CD4-positive, alpha-beta T cell (primary cell): Measurements from ENCODE around the gene TBATA. TPM values are rescaled to one million over a fixed set of nuclear protein-coding genes. Genes with fewer than 3 reads are reported as not detected.
"Not testable (repeated sequence)": the region's sequence is repeated elsewhere in the genome, so short reads cannot be mapped to it uniquely, and the experiment has no call there.

Experiments
- ATAC-seq: fragments of 200-7000 bp; cut with Tn5 transposase; one replicate; pipeline ENCODE4 v1.10.0; 2022; ENCODE audit warnings: mild to moderate bottlenecking; ENCODE audit not compliant: poor library complexity
- CTCF ChIA-PET: fragments of 350-600 bp; sonication (Branson Sonifier 250); formaldehyde crosslinking; loops from one replicate; lab custom pipeline; 2021; ENCODE audit warnings: antibody characterized with exemption, inconsistent platforms; lab: Charles Lee
- POLR2A ChIA-PET: fragments of 350-600 bp; sonication (Branson Sonifier 250); formaldehyde crosslinking; loops from one replicate; lab custom pipeline; 2021; ENCODE audit warnings: antibody characterized with exemption, inconsistent platforms; lab: Charles Lee
- DNase-seq, 14 experiments: peaks; one replicate each; pipeline ENCODE4 v3.0.0-alpha.2; 2013 to 2020; ENCODE audit warnings: mixed read lengths in 2 of 14
- H3K27ac ChIP-seq, 2 donors: one replicate each; pipeline versions ENCODE4 v1.5.1 to v1.7.0; 2013; ENCODE audit warnings: low read length in 2 of 2, low read depth in 1 of 2, mild to moderate bottlenecking in 1 of 2
- H3K27me3 ChIP-seq, 2 experiments: 1 replicate in 1 of 2; 2 replicates in 1 of 2; pipeline versions ENCODE4 v1.6.1 to v1.7.0; 2013; ENCODE audit warnings: low read length in 2 of 2, control low read depth in 1 of 2, mild to moderate bottlenecking in 1 of 2, moderate library complexity in 1 of 2; ENCODE audit not compliant: insufficient read depth in 2 of 2, control insufficient read depth in 1 of 2
- H3K36me3 ChIP-seq: one replicate; pipeline ENCODE4 v1.6.1; 2013; ENCODE audit warnings: low read length, control low read depth; ENCODE audit not compliant: insufficient read depth
- H3K4me1 ChIP-seq: one replicate; pipeline ENCODE4 v1.6.1; 2013; ENCODE audit warnings: low read length, control low read depth; ENCODE audit not compliant: insufficient read depth
- H3K4me3 ChIP-seq: one replicate; pipeline ENCODE4 v1.5.1; 2013; ENCODE audit warnings: mild to moderate bottlenecking, low read length, moderate library complexity
- H3K9me3 ChIP-seq, 2 experiments: 1 replicate in 1 of 2; 2 replicates in 1 of 2; pipeline versions ENCODE4 v1.6.1 to v1.7.0; 2013; ENCODE audit warnings: low read length in 2 of 2, mild to moderate bottlenecking in 2 of 2, control low read depth in 1 of 2, moderate library complexity in 1 of 2; ENCODE audit not compliant: control insufficient read depth in 1 of 2, insufficient read depth in 1 of 2
- H3K27ac Mint-ChIP-seq: one replicate; pipeline ENCODE4 v1.8.0; 2020; ENCODE audit warnings: mixed read lengths
- H3K27me3 Mint-ChIP-seq: one replicate; pipeline ENCODE4 v1.8.0; 2021; ENCODE audit warnings: mixed read lengths
- H3K36me3 Mint-ChIP-seq: one replicate; pipeline ENCODE4 v1.8.0; 2021; ENCODE audit warnings: low read depth, mixed read lengths
- H3K4me1 Mint-ChIP-seq: one replicate; pipeline ENCODE4 v1.8.0; 2021; ENCODE audit warnings: low read depth, mixed read lengths
- H3K4me3 Mint-ChIP-seq: one replicate; pipeline ENCODE4 v1.8.0; 2020; ENCODE audit warnings: mild to moderate bottlenecking, mixed read lengths
- H3K9me3 Mint-ChIP-seq: one replicate; pipeline ENCODE4 v1.8.0; 2020; ENCODE audit warnings: mixed read lengths
- intact Hi-C, 2 experiments: fragments of 100-400 bp; cut with DNase I in 1 of 2; cut with micrococcal nuclease in 1 of 2; formaldehyde crosslinking; loops; one replicate each; pipeline versions ENCODE4 v1.15.1 to v1.9.0; 2023 to 2025; cut with DNase I, micrococcal nuclease
- total RNA-seq, 174 experiments: library from RNA in 2 of 174; stranded (reverse) in 2 of 174; gene quantifications; one replicate each; pipeline ENCODE4 v1.2.3 and lab custom pipeline; 2021 to 2026
- TF ChIP-seq, protein P1 (sequence below): fragments of 200-600 bp; IDR thresholded peaks from one replicate; pipeline ENCODE4 v1.8.0; 2022; ENCODE audit warnings: antibody characterized with exemption, mild to moderate bottlenecking

The TBATA gene
- total RNA-seq, 2 experiments from 2014 or later = not detected

DNA sequence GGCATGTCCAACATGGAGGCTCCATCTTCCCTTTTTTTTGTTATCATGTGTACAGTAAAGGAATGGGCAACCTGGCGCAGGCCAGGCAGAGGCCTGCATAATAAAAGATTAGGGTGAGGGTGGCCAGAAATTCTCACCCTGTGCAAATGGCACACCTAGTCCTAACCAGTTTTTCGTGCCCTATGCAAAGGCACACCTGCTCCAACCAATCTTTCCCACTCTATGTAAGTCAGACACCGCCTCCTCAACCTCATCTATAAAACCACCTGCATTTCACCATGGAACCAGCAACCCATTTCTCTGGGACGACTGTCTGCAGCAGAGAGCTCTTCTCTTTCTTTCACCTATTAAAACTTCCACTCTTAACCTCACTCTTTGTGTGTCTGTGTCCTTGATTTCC is 16.1 kb downstream of the TBATA start:
- Histone ChIP-seq H3K9me3 (peaks cover 6 to 9% of the 10 kb centered on the region in 2 experiments), H3K27ac (no peak overlapping the region), H3K4me3 (no peak overlapping the region), H3K36me3 (no peaks in the 10 kb centered on the region), H3K27me3 (no peaks in the 10 kb centered on the region), H3K4me1 (no peaks in the 10 kb centered on the region)
- ChIA-PET POLR2A (no interaction called here), CTCF (no interaction called here)
- no peaks in the 10 kb centered on the region for H3K4me1 Mint-ChIP-seq
- H3K27me3 Mint-ChIP-seq = peaks cover 5% of the 10 kb centered on the region
- H3K27ac Mint-ChIP-seq = no peak overlapping the region
- ATAC-seq (no peak), DNase-seq (no peak)
- H3K36me3 Mint-ChIP-seq = no peaks in the 10 kb centered on the region
- intact Hi-C loops = no loop called here
- no peak overlapping the region for H3K4me3 Mint-ChIP-seq
- H3K9me3 Mint-ChIP-seq = no peaks in the 10 kb centered on the region
- TF ChIP-seq, protein P1, sequence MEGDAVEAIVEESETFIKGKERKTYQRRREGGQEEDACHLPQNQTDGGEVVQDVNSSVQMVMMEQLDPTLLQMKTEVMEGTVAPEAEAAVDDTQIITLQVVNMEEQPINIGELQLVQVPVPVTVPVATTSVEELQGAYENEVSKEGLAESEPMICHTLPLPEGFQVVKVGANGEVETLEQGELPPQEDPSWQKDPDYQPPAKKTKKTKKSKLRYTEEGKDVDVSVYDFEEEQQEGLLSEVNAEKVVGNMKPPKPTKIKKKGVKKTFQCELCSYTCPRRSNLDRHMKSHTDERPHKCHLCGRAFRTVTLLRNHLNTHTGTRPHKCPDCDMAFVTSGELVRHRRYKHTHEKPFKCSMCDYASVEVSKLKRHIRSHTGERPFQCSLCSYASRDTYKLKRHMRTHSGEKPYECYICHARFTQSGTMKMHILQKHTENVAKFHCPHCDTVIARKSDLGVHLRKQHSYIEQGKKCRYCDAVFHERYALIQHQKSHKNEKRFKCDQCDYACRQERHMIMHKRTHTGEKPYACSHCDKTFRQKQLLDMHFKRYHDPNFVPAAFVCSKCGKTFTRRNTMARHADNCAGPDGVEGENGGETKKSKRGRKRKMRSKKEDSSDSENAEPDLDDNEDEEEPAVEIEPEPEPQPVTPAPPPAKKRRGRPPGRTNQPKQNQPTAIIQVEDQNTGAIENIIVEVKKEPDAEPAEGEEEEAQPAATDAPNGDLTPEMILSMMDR = no peak

DNA sequence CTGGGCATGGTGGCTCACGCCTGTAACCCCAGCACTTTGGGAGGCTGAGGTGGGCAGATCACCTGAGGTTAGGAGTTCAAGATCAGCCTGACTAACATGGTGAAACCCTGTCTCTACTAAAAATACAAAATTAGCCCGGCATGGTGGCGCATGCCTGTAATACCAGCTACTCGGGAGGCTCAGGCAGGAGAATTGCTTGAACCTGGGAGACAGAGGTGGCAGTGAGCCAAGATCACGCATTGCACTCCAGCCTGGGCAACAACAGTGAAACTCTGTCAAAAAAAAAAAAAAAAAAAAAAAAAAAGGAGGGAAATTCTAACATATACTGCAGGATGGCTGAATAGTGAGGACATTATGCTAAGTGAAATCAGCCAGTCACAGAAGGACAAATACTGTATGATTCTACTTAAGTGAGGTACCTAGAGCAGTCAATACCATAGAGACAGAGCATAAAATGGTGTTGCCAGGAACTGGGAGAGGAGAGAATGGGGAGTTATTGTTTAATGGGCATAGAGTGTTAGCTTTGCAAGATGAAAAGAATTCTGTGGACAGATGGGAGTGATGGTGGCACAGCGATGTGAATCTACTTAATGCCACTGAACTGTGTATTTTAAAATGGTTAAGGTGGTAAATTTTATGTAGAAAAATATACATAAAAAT is 17.0 kb downstream of the TBATA start:
- H3K9me3 ChIP-seq, ATAC-seq, H3K36me3 ChIP-seq, H3K4me3 ChIP-seq, H3K36me3 Mint-ChIP-seq, H3K4me3 Mint-ChIP-seq, H3K4me1 ChIP-seq, H3K27ac Mint-ChIP-seq, H3K27me3 Mint-ChIP-seq, CTCF ChIA-PET, H3K27ac ChIP-seq, H3K27me3 ChIP-seq, intact Hi-C loops, H3K4me1 Mint-ChIP-seq, H3K9me3 Mint-ChIP-seq, POLR2A ChIA-PET: not testable (repeated sequence)
- peak in 1 of 14 experiments; percentile 11 for DNase-seq

DNA sequence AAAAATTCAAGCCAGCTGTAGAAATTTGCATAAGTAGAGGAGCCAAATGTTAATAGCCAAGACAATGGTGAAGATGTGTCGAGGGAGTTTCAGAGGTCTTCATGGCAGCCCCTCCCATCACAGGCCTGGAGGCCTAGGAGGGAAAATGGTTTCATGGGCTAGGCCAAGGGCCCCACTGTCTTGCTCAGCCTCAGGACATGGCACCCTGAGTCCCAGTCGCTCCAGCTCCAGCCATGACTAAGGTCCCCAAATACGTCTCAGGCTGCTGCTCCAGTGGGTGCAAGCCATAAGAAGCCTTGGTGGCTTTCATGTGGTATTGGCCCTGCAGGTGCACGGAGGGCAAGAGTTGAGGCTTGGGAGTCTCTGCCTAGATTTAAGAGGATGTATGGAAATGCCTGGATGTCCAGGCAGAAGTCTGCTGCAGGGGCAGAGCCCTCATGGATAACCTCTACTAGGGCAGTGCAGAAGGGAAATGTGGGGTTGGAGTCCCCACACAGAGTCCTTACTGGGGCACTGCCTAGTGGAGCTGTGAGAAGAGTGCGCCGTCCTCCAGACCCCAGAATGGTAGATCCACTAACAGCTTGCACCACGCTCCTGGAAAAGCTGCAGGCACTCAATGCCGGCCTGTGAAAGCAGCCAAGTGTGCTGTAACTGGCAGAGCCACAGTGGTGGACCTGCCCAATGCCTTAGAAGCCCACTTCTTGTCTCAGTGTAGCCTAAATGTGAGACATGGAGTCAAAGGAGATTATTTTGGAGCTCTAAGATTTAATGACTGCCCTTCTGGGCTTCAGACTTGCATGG is 19.2 kb downstream of the TBATA start:
- DNase-seq = peak in 1 of 14 experiments; percentile 15
- intact Hi-C loops = no loop called here
- H3K9me3 ChIP-seq = peaks cover 6 to 9% of the 10 kb centered on the region in 2 experiments
- no peak for ATAC-seq
- Mint-ChIP-seq H3K27me3 (peaks cover 5% of the 10 kb centered on the region), H3K27ac (no peak overlapping the region), H3K4me3 (no peak overlapping the region), H3K36me3 (no peaks in the 10 kb centered on the region), H3K9me3 (no peaks in the 10 kb centered on the region), H3K4me1 (no peaks in the 10 kb centered on the region)
- ChIA-PET POLR2A (no interaction called here), CTCF (no interaction called here)
- no peak overlapping the region for H3K4me3 ChIP-seq
- H3K27ac ChIP-seq = no peak overlapping the region
- no peaks in the 10 kb centered on the region for H3K27me3 ChIP-seq
- H3K36me3 ChIP-seq = no peaks in the 10 kb centered on the region
- no peaks in the 10 kb centered on the region for H3K4me1 ChIP-seq
- TF ChIP-seq, protein P1 = no peak
